HG02798 (cell line): ENCODE data around the gene GPR27.

Experiments
- ATAC-seq: cut with Tn5 transposase; IDR thresholded peaks from one replicate; pipeline ENCODE4 v1.9.1; 2021; ENCODE audit warnings: mild to moderate bottlenecking; ENCODE audit not compliant: unreplicated experiment, poor library complexity

Gene GPR27

GRCh38 chr3:71784201-71784913 lies 30.7 kb downstream of the GPR27 start:
- no peak for ATAC-seq

- no peak for ATAC-seq
Observed at GRCh38 chr3:71784914-71785531, 31.4 kb downstream of the GPR27 start, which contains the start of gene PROK2. Gene PROK2, minus strand, starts transcription at chr3:71785148. Its CDS starts 96 bp downstream, at chr3:71785052.

GRCh38 chr3:71785532-71786216 lies 32.0 kb downstream of the GPR27 start:
- ATAC-seq = no peak

GRCh38 chr3:71786217-71786549 lies 32.5 kb downstream of the GPR27 start:
- no peak for ATAC-seq

- no peak for ATAC-seq
Observed at GRCh38 chr3:71786551-71786950, 32.9 kb downstream of the GPR27 start.

GRCh38 chr3:71787851-71788405 lies 34.3 kb downstream of the GPR27 start:
- ATAC-seq = no peak

GRCh38 chr3:71789922-71790321 lies 36.3 kb downstream of the GPR27 start:
- ATAC-seq = no peak

GRCh38 chr3:71791634-71792033 lies 38.0 kb downstream of the GPR27 start:
- no peak for ATAC-seq

GRCh38 chr3:71796290-71796689 lies 42.6 kb downstream of the GPR27 start:
- ATAC-seq = no peak

GRCh38 chr3:71797455-71797854 lies 43.8 kb downstream of the GPR27 start:
- no peak for ATAC-seq

GRCh38 chr3:71800023-71800422 lies 46.4 kb downstream of the GPR27 start:
- ATAC-seq = no peak

- peak; percentile 69 for ATAC-seq
Observed at GRCh38 chr3:71801986-71802385, 48.3 kb downstream of the GPR27 start.

GRCh38 chr3:71803248-71803647 lies 49.6 kb downstream of the GPR27 start:
- no peak for ATAC-seq

GRCh38 chr3:71805199-71805598 lies 51.5 kb downstream of the GPR27 start:
- ATAC-seq = no peak

GRCh38 chr3:71805691-71806090 lies 52.0 kb downstream of the GPR27 start:
- no peak for ATAC-seq
